IPS-18a (cell line): ENCODE data around the gene PCDHGA9.
"Not testable (repeated sequence)": the region's sequence is repeated elsewhere in the genome, so short reads cannot be mapped to it uniquely, and the experiment has no call there.

Experiments used
- H3K27ac ChIP-seq: one replicate; pipeline ENCODE4 v1.5.1; 2013; ENCODE audit warnings: low read length
- H3K27me3 ChIP-seq: one replicate; pipeline ENCODE4 v1.6.1; 2013; ENCODE audit warnings: mild to moderate bottlenecking, low read length; ENCODE audit not compliant: control insufficient read depth, insufficient read depth
- H3K36me3 ChIP-seq: one replicate; pipeline ENCODE4 v1.6.1; 2013; ENCODE audit warnings: low read depth, low read length; ENCODE audit not compliant: control insufficient read depth
- H3K4me1 ChIP-seq: one replicate; pipeline ENCODE4 v1.6.1; 2013; ENCODE audit warnings: low read depth, low read length; ENCODE audit not compliant: control insufficient read depth
- H3K4me3 ChIP-seq: one replicate; pipeline ENCODE4 v1.5.1; 2013; ENCODE audit warnings: low read length
- H3K9ac ChIP-seq: one replicate; pipeline ENCODE4 v1.6.1; 2013; ENCODE audit warnings: mild to moderate bottlenecking, low read length, moderate library complexity
- H3K9me3 ChIP-seq: one replicate; pipeline ENCODE4 v1.6.1; 2013; ENCODE audit warnings: low read depth, low read length; ENCODE audit not compliant: control insufficient read depth

PCDHGA9 gene

DNA sequence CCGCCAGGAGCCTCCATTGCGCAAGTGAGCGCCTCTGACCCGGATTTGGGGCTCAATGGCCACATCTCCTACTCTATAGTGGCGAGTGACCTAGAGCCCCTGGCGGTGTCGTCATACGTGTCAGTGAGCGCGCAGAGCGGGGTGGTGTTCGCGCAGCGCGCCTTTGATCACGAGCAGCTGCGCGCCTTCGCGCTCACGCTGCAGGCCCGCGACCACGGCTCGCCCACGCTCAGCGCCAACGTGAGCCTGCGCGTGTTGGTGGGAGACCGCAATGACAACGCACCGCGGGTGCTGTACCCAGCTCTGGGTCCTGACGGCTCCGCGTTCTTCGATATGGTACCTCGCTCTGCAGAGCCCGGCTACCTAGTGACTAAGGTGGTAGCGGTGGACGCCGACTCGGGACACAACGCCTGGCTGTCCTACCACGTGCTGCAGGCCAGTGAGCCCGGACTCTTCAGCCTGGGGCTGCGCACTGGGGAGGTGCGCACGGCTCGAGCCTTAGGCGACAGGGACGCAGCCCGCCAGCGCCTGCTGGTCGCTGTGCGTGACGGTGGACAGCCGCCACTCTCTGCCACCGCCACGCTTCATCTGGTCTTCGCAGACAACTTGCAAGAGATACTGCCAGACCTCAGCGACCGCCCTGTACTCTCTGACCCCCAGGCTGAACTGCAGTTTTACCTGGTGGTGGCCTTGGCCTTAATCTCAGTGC lies 7.2 kb downstream of the PCDHGA9 start:
- Histone ChIP-seq H3K9me3 (peaks cover 6% of the 10 kb centered on the region), H3K27me3 (peaks cover 11% of the 10 kb centered on the region), H3K36me3 (no peaks in the 10 kb centered on the region)

DNA sequence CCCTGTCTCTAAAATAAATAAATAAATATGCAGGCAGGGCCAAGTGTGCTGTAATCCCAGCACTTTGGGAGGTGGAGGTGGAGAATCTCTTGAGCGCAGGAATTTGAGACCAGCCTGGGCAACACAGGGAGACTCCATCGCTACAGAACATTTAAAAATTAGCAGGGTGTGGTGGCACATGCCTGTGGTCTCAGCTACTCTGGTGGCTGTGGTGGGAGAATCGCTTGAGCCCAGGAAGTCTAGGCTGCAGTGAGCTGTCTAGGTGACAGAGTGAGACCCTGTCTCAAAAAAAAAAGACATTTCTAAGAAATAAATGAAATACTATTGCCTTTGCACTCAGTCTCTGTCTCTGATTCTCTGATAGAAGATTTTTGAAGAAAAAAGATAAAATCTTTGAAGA lies 9.0 kb downstream of the PCDHGA9 start:
- Histone ChIP-seq H3K4me1 (no peaks in the 10 kb centered on the region), H3K36me3 (no peaks in the 10 kb centered on the region), H3K4me3 (no peak overlapping the region), H3K27ac (no peak overlapping the region), H3K9ac (no peak overlapping the region), H3K9me3 (peaks cover 6% of the 10 kb centered on the region), H3K27me3 (peaks cover 11% of the 10 kb centered on the region)

More for the DNA sequence above, 7.2 kb downstream of the PCDHGA9 start:
- H3K9ac ChIP-seq: no peak overlapping the region
- H3K4me1 ChIP-seq: no peaks in the 10 kb centered on the region
- H3K27ac ChIP-seq: no peak overlapping the region
- no peak overlapping the region for H3K4me3 ChIP-seq

GRCh38 chr5:141412854-141413539 lies 10.4 kb downstream of the PCDHGA9 start, which contains the start of gene PCDHGA10:
Gene PCDHGA10 (plus strand): TSS chr5:141412987. CDS start chr5:141413176, 189 bp downstream.
- Histone ChIP-seq H3K27me3 (peaks cover 11% of the 10 kb centered on the region), H3K36me3 (no peaks in the 10 kb centered on the region), H3K27ac (no peak within 1 kb of the TSS), H3K4me1 (no peaks in the 10 kb centered on the region), H3K4me3 (peak within 1 kb of the TSS; percentile 28), H3K9me3 (peaks cover 6% of the 10 kb centered on the region), H3K9ac (peak within 1 kb of the TSS; percentile 17)

GRCh38 chr5:141413540-141414069 lies 11.0 kb downstream of the PCDHGA9 start:
- H3K4me3 ChIP-seq: no peak overlapping the region
- no peaks in the 10 kb centered on the region for H3K4me1 ChIP-seq
- no peak overlapping the region for H3K9ac ChIP-seq
- H3K36me3 ChIP-seq: no peaks in the 10 kb centered on the region
- peaks cover 12% of the 10 kb centered on the region for H3K9me3 ChIP-seq
- H3K27me3 ChIP-seq: peaks cover 14% of the 10 kb centered on the region
- no peak overlapping the region for H3K27ac ChIP-seq

DNA sequence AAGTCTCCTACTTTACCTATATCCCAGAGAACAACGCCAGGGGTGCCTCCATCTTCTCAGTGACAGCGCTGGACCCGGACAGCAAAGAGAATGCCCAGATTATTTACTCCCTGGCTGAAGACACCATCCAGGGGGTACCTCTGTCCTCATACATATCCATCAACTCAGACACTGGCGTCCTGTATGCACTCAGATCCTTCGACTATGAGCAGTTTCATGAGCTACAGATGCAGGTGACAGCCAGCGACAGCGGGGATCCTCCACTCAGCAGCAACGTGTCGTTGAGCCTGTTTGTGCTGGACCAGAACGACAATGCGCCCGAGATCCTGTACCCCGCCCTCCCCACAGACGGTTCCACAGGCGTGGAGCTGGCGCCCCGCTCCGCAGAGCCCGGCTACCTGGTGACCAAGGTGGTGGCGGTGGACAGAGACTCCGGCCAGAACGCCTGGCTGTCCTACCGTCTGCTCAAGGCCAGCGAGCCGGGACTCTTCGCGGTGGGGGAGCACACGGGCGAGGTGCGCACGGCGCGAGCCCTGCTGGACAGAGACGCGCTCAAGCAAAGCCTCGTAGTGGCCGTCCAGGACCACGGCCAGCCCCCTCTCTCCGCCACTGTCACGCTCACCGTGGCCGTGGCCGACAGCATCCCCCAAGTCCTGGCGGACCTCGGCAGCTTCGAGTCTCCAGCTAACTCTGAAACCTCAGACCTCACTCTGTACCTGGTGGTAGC lies 12.1 kb downstream of the PCDHGA9 start:
- not testable (repeated sequence) for H3K4me1 ChIP-seq, H3K27ac ChIP-seq, H3K4me3 ChIP-seq, H3K36me3 ChIP-seq, H3K27me3 ChIP-seq, H3K9ac ChIP-seq
- peaks cover 16% of the 10 kb centered on the region for H3K9me3 ChIP-seq

DNA sequence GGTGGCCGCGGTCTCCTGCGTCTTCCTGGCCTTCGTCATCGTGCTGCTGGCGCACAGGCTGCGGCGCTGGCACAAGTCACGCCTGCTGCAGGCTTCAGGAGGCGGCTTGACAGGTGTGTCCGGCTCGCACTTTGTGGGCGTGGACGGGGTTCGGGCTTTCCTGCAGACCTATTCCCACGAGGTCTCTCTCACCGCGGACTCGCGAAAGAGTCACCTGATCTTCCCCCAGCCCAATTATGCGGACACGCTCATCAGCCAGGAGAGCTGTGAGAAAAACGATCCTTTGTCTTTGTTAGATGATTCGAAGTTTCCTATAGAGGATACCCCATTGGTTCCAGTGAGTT lies 12.7 kb downstream of the PCDHGA9 start:
- not testable (repeated sequence) for H3K4me3 ChIP-seq, H3K27ac ChIP-seq, H3K4me1 ChIP-seq, H3K36me3 ChIP-seq, H3K9ac ChIP-seq, H3K27me3 ChIP-seq
- peaks cover 20% of the 10 kb centered on the region for H3K9me3 ChIP-seq

GRCh38 chr5:141417494-141418172 lies 15.1 kb downstream of the PCDHGA9 start, which contains the start of gene PCDHGB7:
Gene PCDHGB7 (plus strand): TSS chr5:141417677. CDS start chr5:141417860, 183 bp downstream.
- peak within 1 kb of the TSS; percentile 73 for H3K4me3 ChIP-seq
- H3K27me3 ChIP-seq, H3K36me3 ChIP-seq, H3K27ac ChIP-seq, H3K4me1 ChIP-seq: not testable (repeated sequence)
- peak within 1 kb of the TSS; percentile 73 for H3K9ac ChIP-seq
- H3K9me3 ChIP-seq: peaks cover 38% of the 10 kb centered on the region

- Histone ChIP-seq H3K9ac (no peak overlapping the region), H3K27ac (no peak overlapping the region), H3K36me3 (no peaks in the 10 kb centered on the region), H3K27me3 (peaks cover 8% of the 10 kb centered on the region), H3K9me3 (peaks cover 42% of the 10 kb centered on the region), H3K4me1 (no peaks in the 10 kb centered on the region), H3K4me3 (no peak overlapping the region)
These were observed 16.7 kb downstream of the PCDHGA9 start for GRCh38 chr5:141419074-141419880.

GRCh38 chr5:141420855-141421488 lies 18.4 kb downstream of the PCDHGA9 start, which contains the start of gene PCDHGA11:
Gene PCDHGA11 (plus strand): TSS chr5:141421051. CDS start chr5:141421228, 177 bp downstream.
- H3K27me3 ChIP-seq: peaks cover 8% of the 10 kb centered on the region
- H3K4me3 ChIP-seq: peak within 1 kb of the TSS; percentile 5
- H3K9me3 ChIP-seq: peaks cover 51% of the 10 kb centered on the region
- no peaks in the 10 kb centered on the region for H3K36me3 ChIP-seq
- no peak within 1 kb of the TSS for H3K27ac ChIP-seq
- no peak within 1 kb of the TSS for H3K9ac ChIP-seq
- no peaks in the 10 kb centered on the region for H3K4me1 ChIP-seq

- no peak overlapping the region for H3K27ac ChIP-seq
- H3K4me1 ChIP-seq: no peaks in the 10 kb centered on the region
- peaks cover 56% of the 10 kb centered on the region for H3K9me3 ChIP-seq
- no peak overlapping the region for H3K9ac ChIP-seq
- H3K36me3 ChIP-seq: no peaks in the 10 kb centered on the region
- peaks cover 8% of the 10 kb centered on the region for H3K27me3 ChIP-seq
- H3K4me3 ChIP-seq: no peak overlapping the region
These were observed 18.9 kb downstream of the PCDHGA9 start for GRCh38 chr5:141421489-141421855.
